Endothelial cell of hepatic sinusoid (primary cell): ENCODE data around the gene GABRD.

Experiments used
- in situ Hi-C: cut with HindIII; loops from 2 replicates; pipeline ENCODE4 v1.10.0; 2017; ENCODE audit warnings: low sequenced_read_pairs

GABRD gene

GRCh38 chr1:1985375-1986050 lies 33.6 kb upstream of the GABRD start:
- in situ Hi-C loops, result no loop called here

GRCh38 chr1:1986451-1987141 lies 32.5 kb upstream of the GABRD start:
- in situ Hi-C loops, result no loop called here

- in situ Hi-C loops, result no loop called here
Measured at GRCh38 chr1:1987142-1987510, 32.0 kb upstream of the GABRD start.

GRCh38 chr1:1988061-1988945 lies 30.8 kb upstream of the GABRD start:
- in situ Hi-C loops, result no loop called here

GRCh38 chr1:1989102-1989542 lies 30.0 kb upstream of the GABRD start:
- in situ Hi-C loops, result no loop called here

DNA sequence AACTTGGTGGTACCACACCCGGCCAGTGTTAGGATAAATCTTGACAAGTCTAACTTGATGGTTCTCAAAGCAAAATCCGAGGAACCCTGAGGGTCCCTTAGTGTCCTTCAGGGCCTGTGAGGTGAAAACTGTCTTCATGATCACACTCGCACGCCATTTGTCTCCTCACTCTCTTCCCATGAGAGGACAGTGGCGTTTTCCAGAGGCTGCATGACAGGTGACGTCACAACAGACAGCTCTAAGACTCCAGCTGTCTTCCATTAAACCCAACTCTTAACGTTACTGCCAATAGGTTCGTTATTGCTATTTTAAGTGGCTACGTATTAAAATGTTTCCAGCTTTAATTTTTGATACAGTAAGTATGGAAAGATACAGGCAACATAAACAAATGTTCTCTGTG lies 29.4 kb upstream of the GABRD start:
- in situ Hi-C loops, result loop anchor here (5.0 kb wide), 2 partner anchors 38 to 57 kb away; no protein-coding TSS in a partner anchor

- in situ Hi-C loops, result loop anchor here (5.0 kb wide), 2 partner anchors 37 to 58 kb away; no protein-coding TSS in a partner anchor
Measured at GRCh38 chr1:1990222-1990621, 28.9 kb upstream of the GABRD start.

GRCh38 chr1:1994536-1994935 lies 24.6 kb upstream of the GABRD start:
- in situ Hi-C loops, result loop anchor here (5.0 kb wide), 2 partner anchors 33 to 62 kb away; no protein-coding TSS in a partner anchor

- in situ Hi-C loops, result no loop called here
Measured at GRCh38 chr1:1996207-1996651, 22.9 kb upstream of the GABRD start.

GRCh38 chr1:1997576-1997975 lies 21.6 kb upstream of the GABRD start:
- in situ Hi-C loops, result no loop called here

- in situ Hi-C loops, result no loop called here
Measured at GRCh38 chr1:2000432-2000831, 18.7 kb upstream of the GABRD start.

DNA sequence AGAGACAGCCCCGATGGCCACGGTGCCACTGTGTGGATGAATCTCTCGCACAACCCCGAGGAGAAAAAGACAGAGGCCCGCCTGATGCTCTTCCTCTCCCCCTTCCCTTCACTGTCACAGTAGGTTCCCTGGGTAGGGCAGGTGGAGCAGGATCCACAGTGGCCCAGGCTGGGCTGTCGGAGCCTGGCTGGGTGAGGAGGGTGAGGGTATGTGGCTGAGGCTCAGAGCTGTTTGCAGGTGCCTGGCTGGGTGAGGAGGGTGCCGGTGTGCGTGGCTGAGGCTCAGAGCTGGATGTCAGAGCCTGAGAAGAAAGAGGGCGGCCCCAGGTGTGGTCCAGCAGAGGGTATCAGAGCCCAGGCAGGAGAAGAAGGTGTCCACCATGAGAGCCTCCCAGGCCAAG lies 18.3 kb upstream of the GABRD start:
- in situ Hi-C loops, result no loop called here

- in situ Hi-C loops, result no loop called here
Measured at GRCh38 chr1:2001773-2002411, 17.3 kb upstream of the GABRD start.

DNA sequence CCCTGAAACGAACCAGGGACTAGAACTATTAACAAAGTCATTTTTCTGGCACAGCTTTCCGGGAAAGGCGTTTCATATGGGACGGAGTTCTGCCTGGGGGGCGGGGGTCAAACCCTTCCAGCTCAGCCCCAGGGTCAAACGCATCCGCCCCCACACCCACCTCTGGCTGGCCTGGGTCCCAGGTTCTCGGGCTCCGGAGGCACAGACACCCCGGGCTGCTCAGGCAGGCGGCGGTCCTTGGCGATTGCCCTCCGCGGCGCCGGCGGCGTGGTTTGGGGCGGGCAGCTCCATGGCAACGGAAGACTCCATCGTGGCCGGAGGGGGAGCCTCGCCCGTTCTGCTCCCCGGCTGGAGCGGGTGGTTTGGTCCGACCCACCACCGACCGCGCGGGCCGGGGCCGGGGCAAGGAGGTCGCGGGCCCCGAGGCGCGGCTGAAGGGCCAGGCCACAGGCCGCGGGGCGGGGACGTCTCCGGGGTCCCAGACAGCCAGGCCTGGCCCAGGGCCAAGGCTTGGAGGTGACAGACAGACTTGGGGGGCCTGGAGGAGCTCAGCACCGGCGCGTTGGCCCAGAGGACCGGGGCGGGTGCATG lies 15.5 kb upstream of the GABRD start, which contains the start of gene CFAP74:
Gene CFAP74 (minus strand): TSS at position 246 of the 591 bp plus-strand sequence. CDS start 12,830 bp downstream, outside the sequence.
- in situ Hi-C loops, result no loop called here

- in situ Hi-C loops, result no loop called here
Measured at GRCh38 chr1:2004856-2005255, 14.3 kb upstream of the GABRD start.

- in situ Hi-C loops, result no loop called here
Measured at GRCh38 chr1:2009101-2010053, 9.8 kb upstream of the GABRD start.

GRCh38 chr1:2014181-2014580 lies 5.0 kb upstream of the GABRD start:
- in situ Hi-C loops, result no loop called here

DNA sequence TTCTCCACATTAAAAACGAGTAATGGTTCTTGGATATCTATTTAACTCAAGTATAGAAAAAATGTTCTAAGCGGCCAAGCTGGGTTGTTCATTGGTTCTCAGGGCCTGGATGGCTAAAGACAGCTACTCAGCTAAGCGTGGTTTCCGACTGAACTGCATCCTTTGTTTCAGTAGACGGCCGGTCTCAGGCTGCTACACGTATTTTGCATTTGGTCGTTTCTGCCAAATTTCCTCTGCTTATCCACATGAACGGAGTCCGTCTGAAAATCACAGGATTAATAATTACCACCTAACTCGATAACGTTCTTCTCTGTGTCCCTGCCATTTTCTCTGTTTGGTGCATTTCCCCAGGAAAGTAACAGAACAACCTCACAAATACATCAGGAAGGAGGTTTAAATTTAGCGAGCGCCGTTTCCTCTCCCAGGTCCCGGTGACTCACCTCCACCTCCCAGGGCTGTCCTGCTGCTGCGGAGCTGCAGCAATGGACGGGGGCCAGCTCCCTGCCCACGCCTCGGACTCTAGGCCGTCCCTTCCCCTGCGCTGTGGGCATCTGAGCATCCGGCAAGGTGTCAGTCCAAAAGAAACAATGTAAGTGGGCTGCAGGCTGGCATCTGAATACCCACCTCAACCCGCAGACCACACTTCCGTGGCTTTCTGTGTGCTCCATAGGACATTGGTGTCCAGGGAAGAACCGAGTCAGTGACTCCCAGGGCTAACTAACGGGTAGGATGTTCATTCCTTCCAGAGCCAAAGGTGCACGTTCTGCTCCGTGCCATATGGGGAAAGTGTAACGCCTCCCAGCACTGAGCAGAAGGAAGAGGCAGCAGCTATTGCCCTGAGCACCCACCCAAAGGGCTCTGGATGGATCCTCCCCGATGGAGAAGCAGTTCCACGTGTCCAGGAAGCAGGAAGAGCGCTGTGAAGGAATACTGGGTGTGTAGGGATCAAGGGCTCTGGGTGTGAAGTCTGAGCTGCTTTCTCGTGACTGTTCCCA lies 4.1 kb upstream of the GABRD start:
- in situ Hi-C loops, result no loop called here
